Inferior parietal cortex (tissue), 1 donor: ENCODE results near the gene RARA.
A peak's percentile ranks its signal among the peaks of the same experiment; 100 is the strongest.
"Not testable (repeated sequence)": the region's sequence is repeated elsewhere in the genome, so short reads cannot be mapped to it uniquely, and the experiment has no call there.

Experiments used
- DNase-seq: peaks from one replicate; pipeline ENCODE4 v3.0.0-alpha.2; 2016; ENCODE audit errors: extremely low spot score

The RARA gene

GRCh38 chr17:40298726-40299125, 10.3 kb upstream of the RARA start:
- DNase-seq, result no peak

- not testable (repeated sequence) for DNase-seq
Measured at GRCh38 chr17:40299159-40299757, 9.7 kb upstream of the RARA start.

- DNase-seq, result no peak
Measured at GRCh38 chr17:40301315-40301714, 7.7 kb upstream of the RARA start.

- DNase-seq, result peak; percentile 86
Measured at GRCh38 chr17:40303009-40303657, 5.8 kb upstream of the RARA start.

GRCh38 chr17:40303708-40304551, 5.0 kb upstream of the RARA start:
- DNase-seq, result no peak

GRCh38 chr17:40304552-40304863, 4.5 kb upstream of the RARA start:
- DNase-seq, result not testable (repeated sequence)

GRCh38 chr17:40304866-40305265, 4.1 kb upstream of the RARA start:
- DNase-seq, result not testable (repeated sequence)

GRCh38 chr17:40306395-40306794, 2.6 kb upstream of the RARA start:
- no peak for DNase-seq

- no peak for DNase-seq
Measured at GRCh38 chr17:40307001-40307730, 1.8 kb upstream of the RARA start.

GRCh38 chr17:40307740-40308239, 1.2 kb upstream of the RARA start:
- DNase-seq, result no peak

- DNase-seq, result no peak
Measured at GRCh38 chr17:40309949-40310510, 1.1 kb downstream of the RARA start.

- no peak for DNase-seq
Measured at GRCh38 chr17:40310882-40311391, 2.0 kb downstream of the RARA start.

- DNase-seq, result no peak
Measured at GRCh38 chr17:40311575-40311974, 2.6 kb downstream of the RARA start.

GRCh38 chr17:40312131-40312731, 3.3 kb downstream of the RARA start:
- no peak for DNase-seq

- no peak for DNase-seq
Measured at GRCh38 chr17:40312893-40313667, 4.1 kb downstream of the RARA start.

- no peak for DNase-seq
Measured at GRCh38 chr17:40313668-40314583, 4.9 kb downstream of the RARA start.

GRCh38 chr17:40314584-40314956, 5.6 kb downstream of the RARA start:
- no peak for DNase-seq

- no peak for DNase-seq
Measured at GRCh38 chr17:40315206-40315605, 6.2 kb downstream of the RARA start.
